Effector memory CD8-positive, alpha-beta T cell (primary cell): ENCODE measurements around the gene PRSS50.
"Not testable (repeated sequence)": the region's sequence is repeated elsewhere in the genome, so short reads cannot be mapped to it uniquely, and the experiment has no call there.

Experiments used
- ATAC-seq: fragments of 150-1000 bp; cut with Tn5 transposase; replicated peaks from 2 replicates; pipeline ENCODE4 v1.10.0; 2021; ENCODE audit warnings: mild to moderate bottlenecking, moderate library complexity
- DNase-seq, 3 experiments: peaks; one replicate each; pipeline ENCODE4 v3.0.0; 2021
- H3K27ac Mint-ChIP-seq, 2 donors: one replicate each; pipeline ENCODE4 v1.8.0; 2022; ENCODE audit warnings: mild to moderate bottlenecking in 2 of 2, mixed read lengths in 2 of 2, moderate library complexity in 2 of 2
- H3K27me3 Mint-ChIP-seq, 2 donors: one replicate each; pipeline ENCODE4 v1.8.0; 2022; ENCODE audit warnings: mixed read lengths in 2 of 2
- H3K36me3 Mint-ChIP-seq: one replicate; pipeline ENCODE4 v1.8.0; 2022; ENCODE audit warnings: mild to moderate bottlenecking, moderate library complexity, mixed read lengths; ENCODE audit not compliant: insufficient read depth
- H3K4me1 Mint-ChIP-seq, 2 donors: one replicate each; pipeline ENCODE4 v1.8.0; 2022; ENCODE audit warnings: low read depth in 2 of 2, mixed read lengths in 2 of 2
- H3K4me3 Mint-ChIP-seq, 2 donors: one replicate each; pipeline ENCODE4 v1.8.0; 2022; ENCODE audit warnings: mild to moderate bottlenecking in 2 of 2, mixed read lengths in 2 of 2, moderate library complexity in 2 of 2
- H3K9me3 Mint-ChIP-seq, 2 donors: one replicate each; pipeline ENCODE4 v1.8.0; 2022; ENCODE audit warnings: mixed read lengths in 2 of 2

Gene PRSS50

GRCh38 chr3:46709157-46709654 is 8.5 kb downstream of the PRSS50 start:
- Mint-ChIP-seq H3K9me3 (no peaks in the 10 kb centered on the region), H3K27me3 (peaks cover 0 to 8% of the 10 kb centered on the region in 2 donors), H3K27ac (no peak overlapping the region), H3K36me3 (peaks cover 2% of the 10 kb centered on the region), H3K4me1 (peaks cover 0 to 2% of the 10 kb centered on the region in 2 donors), H3K4me3 (no peak overlapping the region)
- no peak for DNase-seq
- ATAC-seq = no peak

DNA sequence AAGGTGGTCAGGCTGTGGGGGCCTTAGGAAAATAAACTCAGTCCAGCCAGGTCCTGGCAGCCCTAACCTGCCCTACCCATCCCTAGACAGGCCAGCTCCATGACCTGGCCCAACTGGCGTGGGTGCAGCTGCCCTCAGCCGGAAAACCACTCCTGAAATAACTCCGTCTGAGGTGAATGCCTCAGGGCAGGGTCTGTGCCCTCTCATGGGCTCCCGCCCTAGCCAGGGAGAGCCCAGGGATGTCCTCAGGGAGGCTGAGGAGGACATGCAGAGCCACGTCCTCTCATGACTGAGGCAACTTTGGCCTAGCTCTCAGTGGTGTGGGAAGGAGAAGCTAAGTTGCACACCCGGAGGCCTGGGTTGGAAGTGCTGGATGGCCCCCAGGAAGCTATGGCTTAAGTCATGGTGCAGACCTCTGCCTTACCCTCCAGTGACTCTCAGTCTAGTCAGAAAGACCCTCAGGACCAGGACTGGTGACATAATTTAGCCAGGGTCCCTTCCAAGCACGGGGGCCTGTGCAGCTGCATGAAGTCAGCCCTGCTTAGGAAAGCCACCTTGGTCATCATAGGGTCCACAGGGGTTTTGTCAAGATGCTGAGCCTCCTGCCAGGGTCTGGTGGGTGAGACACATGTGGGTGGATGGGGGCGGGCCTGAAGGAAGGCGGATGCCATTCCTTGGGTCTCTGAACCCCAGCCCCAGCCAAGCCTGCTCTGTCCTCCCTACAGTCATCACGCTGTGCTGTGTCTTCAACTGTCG is 9.1 kb downstream of the PRSS50 start:
- Mint-ChIP-seq H3K4me3 (no peak overlapping the region), H3K4me1 (peaks cover 0 to 2% of the 10 kb centered on the region in 2 donors), H3K36me3 (peaks cover 2% of the 10 kb centered on the region), H3K27ac (peak overlapping the region in 1 of 2 donors; percentile 44), H3K9me3 (no peaks in the 10 kb centered on the region), H3K27me3 (peaks cover 0 to 8% of the 10 kb centered on the region in 2 donors)
- ATAC-seq (no peak), DNase-seq (no peak)

DNA sequence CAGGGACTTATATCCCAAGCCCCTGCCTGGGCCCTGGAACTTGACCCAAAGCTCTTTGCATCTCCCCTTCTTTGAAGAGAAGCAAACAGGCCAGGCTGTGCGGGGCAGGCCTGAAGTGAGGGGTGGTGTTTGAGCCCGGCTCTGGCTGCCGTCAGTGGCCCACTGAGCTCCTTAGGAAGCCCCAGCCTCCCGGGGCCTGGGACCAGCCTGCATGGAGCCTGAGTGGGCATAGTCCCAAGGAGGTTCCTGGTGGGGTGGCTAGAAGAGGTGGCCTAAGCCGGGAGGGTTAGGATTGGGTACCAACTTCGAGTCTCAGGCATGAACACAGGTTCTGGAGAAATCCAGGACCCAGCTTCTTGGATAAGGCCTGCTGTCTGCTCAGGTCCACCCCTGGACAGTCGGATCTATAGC is 10.1 kb downstream of the PRSS50 start:
- no peak for ATAC-seq
- H3K4me1 Mint-ChIP-seq = peaks cover 0 to 2% of the 10 kb centered on the region in 2 donors
- H3K4me3 Mint-ChIP-seq = no peak overlapping the region
- DNase-seq = no peak
- peaks cover 2 to 12% of the 10 kb centered on the region in 2 donors for H3K27me3 Mint-ChIP-seq
- H3K9me3 Mint-ChIP-seq = no peaks in the 10 kb centered on the region
- no peak overlapping the region for H3K27ac Mint-ChIP-seq
- H3K36me3 Mint-ChIP-seq = peaks cover 2% of the 10 kb centered on the region

DNA sequence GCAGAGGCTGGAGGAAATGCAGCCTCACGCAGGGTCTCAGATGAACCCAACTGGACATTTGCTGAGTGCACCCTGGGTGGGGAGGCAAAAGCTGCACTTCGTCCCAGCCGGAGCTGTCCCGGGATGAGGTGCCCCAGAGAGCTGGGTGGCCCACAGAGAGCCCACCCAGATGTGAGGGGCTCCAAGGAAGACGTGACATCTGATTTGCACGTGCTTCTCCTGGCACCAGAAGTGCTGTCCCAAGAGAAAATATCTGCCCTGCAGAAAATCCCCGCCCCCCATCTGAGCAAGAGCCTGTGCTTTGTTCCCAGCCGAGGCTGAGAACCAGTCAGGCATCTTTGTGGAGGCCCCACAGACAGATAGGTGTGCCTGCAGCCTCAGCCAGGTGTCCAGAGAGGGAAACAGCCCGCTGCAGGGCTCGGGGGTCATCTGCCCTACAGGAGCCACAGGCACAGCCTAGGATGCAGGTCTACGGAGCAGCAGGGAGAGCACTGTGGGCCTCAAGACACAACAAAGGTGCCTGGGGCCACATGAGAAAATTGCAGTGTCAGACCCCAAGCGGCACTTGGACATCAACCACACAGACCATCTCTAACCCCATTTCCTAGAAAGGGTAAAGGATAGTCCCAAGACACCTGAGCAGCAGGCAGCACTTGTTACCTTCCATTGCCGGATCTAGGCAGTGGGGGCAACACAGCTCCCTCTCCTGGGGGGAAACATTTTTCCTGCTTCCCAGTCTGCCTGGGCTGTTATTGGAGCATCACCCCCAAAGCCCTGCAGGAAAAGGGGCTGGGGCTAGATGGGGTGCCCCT is 10.7 kb downstream of the PRSS50 start:
- ATAC-seq (no peak), DNase-seq (no peak)
- Mint-ChIP-seq H3K4me1 (peaks cover 0 to 2% of the 10 kb centered on the region in 2 donors), H3K9me3 (no peaks in the 10 kb centered on the region), H3K27me3 (peaks cover 8 to 18% of the 10 kb centered on the region in 2 donors), H3K4me3 (no peak overlapping the region), H3K36me3 (peaks cover 2% of the 10 kb centered on the region), H3K27ac (no peak overlapping the region)

DNA sequence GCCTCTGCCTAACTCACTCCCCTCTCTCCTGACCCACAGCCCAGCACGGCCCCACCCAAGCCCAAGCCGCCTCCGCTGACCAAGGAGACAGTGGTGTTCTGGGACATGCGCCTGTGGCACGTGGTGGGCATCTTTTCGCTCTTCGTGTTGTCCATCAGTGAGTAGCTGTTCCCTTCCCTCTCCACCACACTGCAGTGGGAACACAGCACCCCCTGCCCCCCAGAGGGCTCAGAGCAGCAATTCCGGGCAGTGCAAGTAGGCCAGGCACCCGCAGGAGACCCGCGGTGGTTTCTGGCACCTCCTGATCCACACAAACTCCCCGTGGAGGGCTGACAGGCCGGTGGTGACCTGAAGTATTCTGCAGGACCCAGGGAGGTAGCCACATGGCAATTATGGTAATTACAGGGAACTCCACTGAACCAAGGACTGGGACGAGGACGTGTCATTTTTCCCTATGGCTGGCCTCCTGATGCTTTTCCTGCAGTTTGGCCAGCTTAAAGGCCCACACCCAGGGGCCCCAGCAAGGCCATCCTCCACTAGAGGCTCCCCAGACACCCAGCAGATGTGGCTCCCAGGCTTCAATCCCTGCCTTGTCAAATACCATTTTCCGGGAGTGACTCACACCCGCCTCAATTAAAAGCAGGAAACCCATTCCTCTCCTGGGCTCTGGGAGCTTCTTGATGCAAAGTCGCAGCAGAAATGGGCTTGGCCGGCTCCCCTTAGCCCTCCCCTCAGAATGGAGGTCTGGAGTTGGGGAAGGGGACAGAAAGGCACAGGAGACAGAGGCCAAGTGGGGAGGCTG is 11.7 kb downstream of the PRSS50 start:
- Mint-ChIP-seq H3K4me1 (peaks cover 0 to 2% of the 10 kb centered on the region in 2 donors), H3K27ac (no peak overlapping the region), H3K27me3 (peaks cover 13 to 24% of the 10 kb centered on the region in 2 donors), H3K4me3 (no peak overlapping the region), H3K36me3 (peaks cover 2% of the 10 kb centered on the region), H3K9me3 (no peaks in the 10 kb centered on the region)
- DNase-seq (no peak), ATAC-seq (no peak)

- peaks cover 13 to 24% of the 10 kb centered on the region in 2 donors for H3K27me3 Mint-ChIP-seq
- no peak overlapping the region for H3K27ac Mint-ChIP-seq
- H3K36me3 Mint-ChIP-seq = no peaks in the 10 kb centered on the region
- H3K9me3 Mint-ChIP-seq = no peaks in the 10 kb centered on the region
- DNase-seq (peak; percentile 60 to 70 (median 66)), ATAC-seq (peak; percentile 87)
- peaks cover 0 to 2% of the 10 kb centered on the region in 2 donors for H3K4me1 Mint-ChIP-seq
- H3K4me3 Mint-ChIP-seq = no peak overlapping the region
Measured at GRCh38 chr3:46705022-46705530, 12.6 kb downstream of the PRSS50 start.

- H3K27ac Mint-ChIP-seq, H3K4me1 Mint-ChIP-seq, H3K36me3 Mint-ChIP-seq, DNase-seq, ATAC-seq, H3K9me3 Mint-ChIP-seq, H3K4me3 Mint-ChIP-seq: not testable (repeated sequence)
- H3K27me3 Mint-ChIP-seq = peaks cover 13 to 24% of the 10 kb centered on the region in 2 donors
Measured at GRCh38 chr3:46704346-46704745, 13.3 kb downstream of the PRSS50 start.

- H3K27me3 Mint-ChIP-seq = peaks cover 13 to 24% of the 10 kb centered on the region in 2 donors
- no peak overlapping the region for H3K27ac Mint-ChIP-seq
- ATAC-seq (no peak), DNase-seq (no peak)
- no peaks in the 10 kb centered on the region for H3K9me3 Mint-ChIP-seq
- H3K4me3 Mint-ChIP-seq = no peak overlapping the region
- H3K4me1 Mint-ChIP-seq = peaks cover 0 to 2% of the 10 kb centered on the region in 2 donors
- H3K36me3 Mint-ChIP-seq = no peaks in the 10 kb centered on the region
Measured at GRCh38 chr3:46703013-46703520, 14.6 kb downstream of the PRSS50 start.

- Mint-ChIP-seq H3K4me1 (peaks cover 0 to 4% of the 10 kb centered on the region in 2 donors), H3K27me3 (peaks cover 13 to 24% of the 10 kb centered on the region in 2 donors), H3K4me3 (no peak overlapping the region), H3K9me3 (no peaks in the 10 kb centered on the region), H3K27ac (no peak overlapping the region), H3K36me3 (no peaks in the 10 kb centered on the region)
- DNase-seq = no peak
- ATAC-seq = no peak
Measured at GRCh38 chr3:46702246-46703012, 15.2 kb downstream of the PRSS50 start.

- ATAC-seq (no peak), DNase-seq (no peak)
- no peaks in the 10 kb centered on the region for H3K36me3 Mint-ChIP-seq
- peak within 1 kb of the TSS in 1 of 2 donors; percentile 27 for H3K4me3 Mint-ChIP-seq
- peak within 1 kb of the TSS in 1 of 2 donors; percentile 52 for H3K27ac Mint-ChIP-seq
- peaks cover 13 to 24% of the 10 kb centered on the region in 2 donors for H3K27me3 Mint-ChIP-seq
- H3K4me1 Mint-ChIP-seq = peaks cover 0 to 6% of the 10 kb centered on the region in 2 donors
- H3K9me3 Mint-ChIP-seq = no peaks in the 10 kb centered on the region
Measured at GRCh38 chr3:46701181-46701939, 16.3 kb downstream of the PRSS50 start, which contains the start of gene TMIE. Gene TMIE, plus strand, starts transcription at chr3:46701392. Its CDS starts 96 bp downstream, at chr3:46701488.

GRCh38 chr3:46700772-46701171 is 16.9 kb downstream of the PRSS50 start:
- Mint-ChIP-seq H3K4me1 (peaks cover 4 to 11% of the 10 kb centered on the region in 2 donors), H3K36me3 (no peaks in the 10 kb centered on the region), H3K4me3 (no peak overlapping the region), H3K27me3 (peaks cover 13 to 18% of the 10 kb centered on the region in 2 donors), H3K27ac (no peak overlapping the region), H3K9me3 (no peaks in the 10 kb centered on the region)
- DNase-seq (no peak), ATAC-seq (no peak)
